ENCODE results near the gene PDS5B.
"Not testable (repeated sequence)": the region's sequence is repeated elsewhere in the genome, so short reads cannot be mapped to it uniquely, and the experiment has no call there.

The PDS5B gene

DNA sequence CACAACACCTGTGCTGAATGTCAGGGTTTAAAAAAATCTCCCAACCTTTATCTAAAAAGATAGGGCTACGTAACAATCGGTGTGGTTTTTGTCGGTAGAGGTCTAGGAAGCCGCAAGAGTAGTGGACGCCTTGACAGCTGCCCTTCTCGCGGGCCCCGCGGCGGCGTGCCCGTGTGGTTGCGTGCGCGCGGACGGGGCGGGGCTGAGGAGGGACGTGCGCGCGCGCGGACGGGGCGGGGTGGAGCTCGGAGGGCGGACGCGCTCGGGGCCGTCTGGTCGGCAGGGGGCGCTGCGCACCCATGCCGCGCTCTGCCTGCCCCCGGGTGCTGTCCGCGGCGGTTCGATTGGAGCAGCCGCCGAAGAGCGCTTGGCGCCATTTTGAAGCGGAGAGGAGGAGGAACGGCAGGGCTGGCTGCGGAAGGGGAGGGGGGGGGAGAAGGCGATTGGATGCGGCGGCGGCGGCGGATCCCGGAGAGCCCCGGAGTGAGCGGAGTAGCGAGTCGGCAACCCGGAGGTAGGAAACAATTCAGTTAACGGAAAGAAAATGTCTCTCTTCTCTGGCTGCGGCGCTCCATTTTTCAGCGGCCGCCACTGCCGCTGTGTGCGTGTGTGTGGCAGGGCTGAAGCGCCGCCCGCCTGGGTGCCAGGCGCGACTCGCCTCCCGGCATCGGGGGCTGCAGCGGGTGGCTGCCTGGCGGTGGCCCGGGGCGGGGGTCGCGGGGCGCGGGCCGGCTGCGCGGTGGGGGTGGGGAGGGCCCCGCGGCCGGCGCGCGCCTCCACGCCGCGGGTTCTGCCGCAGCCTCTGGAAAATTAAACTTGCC, at the start of gene PDS5B:
PDS5B (plus strand) TSS at position 373 of the 821 bp plus-strand sequence. CDS start 62,321 bp downstream, outside the sequence.
- peak; percentile 94 for DNase-seq

DNA sequence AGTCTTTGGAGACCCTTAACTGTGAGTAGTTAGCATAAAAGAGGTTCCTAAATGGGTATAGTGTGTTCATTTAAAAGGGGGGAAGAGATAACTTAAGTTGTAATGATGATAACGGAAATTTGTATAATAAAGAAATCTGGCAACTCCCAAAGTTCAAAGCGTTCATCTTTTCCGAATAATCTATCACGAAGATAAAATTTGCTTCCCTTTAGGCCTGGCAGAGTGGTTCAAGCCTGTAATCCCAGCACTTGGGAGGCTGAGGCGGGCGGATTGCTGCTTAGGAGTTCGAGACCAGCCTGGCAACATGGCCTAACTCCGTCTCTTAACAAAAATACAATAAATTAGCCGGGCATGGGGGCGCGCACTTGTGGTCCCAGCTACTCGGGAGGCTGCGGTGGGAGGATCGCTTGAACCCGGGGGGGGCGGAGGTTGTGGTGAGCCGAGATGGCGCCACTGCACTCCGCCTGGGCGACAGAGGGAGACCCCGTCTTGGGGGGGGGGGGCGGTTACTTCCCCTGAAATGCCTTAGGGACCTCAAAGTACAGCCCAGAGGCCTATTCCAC, 48.6 kb upstream of the PDS5B start:
- peak; percentile 35 for DNase-seq

- no peak for DNase-seq
Observed at GRCh38 chr13:32538143-32538620, 48.1 kb upstream of the PDS5B start.

DNA sequence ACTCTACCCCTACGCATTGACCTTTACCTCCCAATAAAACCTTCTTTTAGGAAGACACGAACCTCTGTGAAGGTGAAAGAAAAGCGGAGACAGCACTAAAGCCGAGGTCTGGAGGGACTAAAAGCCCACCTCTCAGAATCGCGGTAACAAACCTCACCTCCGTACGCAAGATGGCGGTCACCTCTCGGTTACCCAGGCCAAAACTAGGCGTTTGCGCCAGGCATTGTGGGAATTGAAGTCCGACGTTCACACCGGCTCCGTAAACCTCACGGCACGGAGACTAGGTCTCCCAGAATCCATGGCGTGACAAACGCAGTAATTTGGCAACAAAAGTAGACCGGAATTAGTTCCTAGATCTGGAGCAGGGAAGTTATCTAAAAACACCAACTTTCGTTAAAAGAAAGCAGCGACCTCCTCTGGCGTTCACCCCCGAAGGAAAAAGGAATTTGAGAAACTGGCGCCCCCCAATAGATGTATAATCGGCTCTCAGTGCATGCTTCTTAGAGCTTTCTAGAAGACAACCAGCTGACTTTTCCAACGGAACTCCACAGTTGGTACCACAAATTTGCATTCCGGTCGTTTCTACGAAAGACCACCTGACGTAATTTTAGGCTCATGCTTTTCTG, 47.5 kb upstream of the PDS5B start, which contains the start of gene N4BP2L2:
N4BP2L2 (minus strand) TSS at position 175 of the 626 bp plus-strand sequence. CDS start 1,768 bp downstream, outside the sequence.
- DNase-seq, result peak; percentile 88

DNA sequence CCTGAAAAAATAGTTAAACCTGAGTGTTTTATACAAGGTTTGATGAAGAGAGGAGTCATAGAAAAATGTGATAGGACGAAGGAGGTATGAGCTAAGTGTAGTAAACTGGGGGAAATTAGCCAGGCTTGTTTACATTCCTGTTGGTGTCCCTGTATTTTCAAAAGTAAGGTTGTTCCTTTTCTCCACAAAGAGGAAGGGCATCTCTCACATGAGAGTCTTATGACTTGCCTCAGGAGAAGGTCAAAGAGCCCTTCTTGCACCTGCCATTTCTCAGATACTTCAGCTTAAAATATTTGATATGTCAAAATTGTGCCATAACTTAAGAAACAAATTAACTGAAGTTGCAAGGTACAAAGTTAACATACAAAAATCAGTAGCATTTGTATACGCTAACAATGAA, 44.0 kb upstream of the PDS5B start:
- no peak for DNase-seq

GRCh38 chr13:32545083-32545482, 41.2 kb upstream of the PDS5B start:
- no peak for DNase-seq

GRCh38 chr13:32548837-32549236, 37.4 kb upstream of the PDS5B start:
- DNase-seq, result no peak

DNA sequence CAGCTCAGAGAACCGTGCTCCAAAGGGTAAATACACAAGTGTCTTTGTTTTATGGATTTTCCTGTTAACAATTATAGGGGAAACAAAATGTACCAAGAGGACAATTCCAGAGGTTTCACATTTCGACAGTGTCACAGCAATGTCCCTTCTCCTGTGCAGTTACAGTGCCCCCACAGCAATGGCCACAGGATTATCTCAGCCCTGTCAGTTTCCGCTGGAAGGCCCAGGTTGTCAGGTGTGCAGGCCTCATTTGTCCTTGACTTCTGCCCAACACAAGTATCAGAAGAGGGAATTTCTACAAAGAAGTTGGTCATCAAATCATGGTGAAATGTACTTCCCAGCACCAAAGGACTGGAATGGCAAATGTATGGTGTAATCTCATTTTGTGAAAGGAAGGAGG, 36.5 kb upstream of the PDS5B start:
- no peak for DNase-seq

DNA sequence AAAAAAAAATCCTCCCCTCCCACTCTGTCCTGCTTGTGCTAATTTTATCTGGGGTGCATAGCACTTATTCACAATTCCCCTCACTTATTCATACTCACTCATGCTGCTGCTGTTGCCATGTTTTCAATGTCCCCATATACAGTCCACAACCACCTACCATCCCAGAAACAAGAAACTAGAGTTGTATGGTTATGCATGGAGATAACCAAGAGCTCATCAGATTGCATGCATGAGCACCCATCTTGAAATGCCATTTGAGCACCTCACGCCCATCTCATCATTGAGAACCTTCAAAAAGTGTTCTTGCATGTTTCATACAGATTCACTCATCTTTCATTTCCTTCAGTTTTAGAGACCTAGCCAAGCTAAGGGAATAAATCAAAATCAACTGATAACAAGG, 32.5 kb upstream of the PDS5B start:
- no peak for DNase-seq

- DNase-seq, result no peak
Observed at GRCh38 chr13:32555613-32556012, 30.6 kb upstream of the PDS5B start.

DNA sequence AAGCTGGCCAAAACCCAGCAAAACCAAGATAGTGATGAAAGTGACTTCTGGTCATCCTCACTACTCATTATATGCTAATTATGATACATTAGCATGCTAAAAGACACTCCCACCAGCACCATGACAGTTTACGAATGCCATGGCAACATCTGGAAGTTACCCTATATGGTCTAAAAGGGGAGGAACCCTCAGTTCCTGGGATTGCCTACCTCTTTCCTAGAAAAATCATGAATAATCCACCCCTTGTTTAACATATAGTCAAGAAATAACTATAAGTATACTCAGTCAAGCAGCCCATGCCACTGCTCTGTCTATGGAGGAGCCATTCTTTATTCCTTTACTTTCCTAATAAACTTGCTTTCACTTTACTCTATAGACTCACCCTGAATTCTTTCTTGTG, 25.4 kb upstream of the PDS5B start:
- not testable (repeated sequence) for DNase-seq

GRCh38 chr13:32575687-32576086, 10.6 kb upstream of the PDS5B start:
- not testable (repeated sequence) for DNase-seq

- no peak for DNase-seq
Observed at GRCh38 chr13:32577032-32577431, 9.2 kb upstream of the PDS5B start.

DNA sequence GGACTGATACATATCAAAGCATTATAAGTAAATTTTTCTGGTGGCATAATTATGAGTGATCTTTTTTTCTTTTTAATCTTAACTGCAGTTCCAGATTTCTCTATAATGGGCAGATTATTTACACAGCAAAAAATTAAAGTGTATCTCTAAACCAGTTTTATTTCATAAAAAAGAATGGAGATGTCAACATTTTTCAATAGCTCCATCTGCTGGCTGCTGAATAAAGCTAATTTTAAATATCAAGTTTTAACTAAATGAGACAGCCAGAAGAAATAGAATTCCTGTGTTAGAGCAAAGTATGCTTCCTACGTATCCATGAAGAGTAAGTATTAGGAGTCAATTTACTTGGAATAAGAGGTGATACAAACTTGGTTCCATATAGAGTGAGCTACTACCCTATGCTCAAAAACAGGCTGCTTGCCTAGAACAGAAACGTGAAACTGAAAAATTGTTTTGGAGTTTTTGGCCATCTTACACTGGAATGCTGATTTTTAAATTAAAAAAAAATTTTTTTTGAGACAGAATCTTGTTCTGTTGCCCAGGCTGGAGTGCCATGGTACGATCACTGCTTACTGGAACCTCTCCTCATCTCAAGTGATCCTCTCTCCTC, 5.0 kb upstream of the PDS5B start:
- no peak for DNase-seq

DNA sequence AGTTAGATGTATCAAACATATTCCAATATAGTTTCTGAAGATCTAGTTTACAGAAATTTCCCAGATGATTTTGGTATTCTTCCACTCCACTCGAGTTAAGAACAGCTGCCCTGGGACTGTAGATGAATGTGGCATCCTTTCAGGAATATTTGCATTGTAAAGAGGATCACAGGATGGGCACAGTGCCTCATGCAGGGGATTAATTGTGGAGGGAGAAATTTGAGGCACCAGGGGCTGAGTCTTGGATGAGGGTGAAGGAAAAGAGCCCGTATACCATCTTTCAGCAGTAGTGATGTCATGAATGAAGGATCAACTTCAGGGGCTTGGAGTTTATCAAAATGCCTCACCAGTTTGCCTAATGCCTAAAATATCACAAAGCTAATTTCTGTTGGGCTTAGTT, 4.0 kb upstream of the PDS5B start:
- no peak for DNase-seq

DNA sequence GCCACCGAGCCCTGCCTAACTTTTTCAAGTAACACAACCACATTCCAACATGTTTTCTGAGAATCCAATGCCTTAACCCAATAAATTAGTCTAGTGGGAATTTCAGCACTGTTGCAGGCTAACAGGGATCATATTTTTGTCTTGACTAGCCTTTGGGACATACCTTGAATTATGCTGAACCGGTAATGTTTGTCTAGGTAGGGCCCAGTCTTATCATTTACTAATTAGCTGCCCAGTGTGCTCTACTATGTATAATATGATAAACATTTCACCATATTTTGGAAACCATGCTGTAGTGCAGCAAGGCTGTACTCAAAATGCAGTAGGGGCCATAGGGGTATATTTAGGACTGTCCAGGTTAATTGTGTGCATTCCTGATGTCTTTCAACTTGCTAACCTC, 3.3 kb upstream of the PDS5B start:
- no peak for DNase-seq

GRCh38 chr13:32585550-32586079, 637 bp upstream of the PDS5B start:
- DNase-seq, result no peak

DNA sequence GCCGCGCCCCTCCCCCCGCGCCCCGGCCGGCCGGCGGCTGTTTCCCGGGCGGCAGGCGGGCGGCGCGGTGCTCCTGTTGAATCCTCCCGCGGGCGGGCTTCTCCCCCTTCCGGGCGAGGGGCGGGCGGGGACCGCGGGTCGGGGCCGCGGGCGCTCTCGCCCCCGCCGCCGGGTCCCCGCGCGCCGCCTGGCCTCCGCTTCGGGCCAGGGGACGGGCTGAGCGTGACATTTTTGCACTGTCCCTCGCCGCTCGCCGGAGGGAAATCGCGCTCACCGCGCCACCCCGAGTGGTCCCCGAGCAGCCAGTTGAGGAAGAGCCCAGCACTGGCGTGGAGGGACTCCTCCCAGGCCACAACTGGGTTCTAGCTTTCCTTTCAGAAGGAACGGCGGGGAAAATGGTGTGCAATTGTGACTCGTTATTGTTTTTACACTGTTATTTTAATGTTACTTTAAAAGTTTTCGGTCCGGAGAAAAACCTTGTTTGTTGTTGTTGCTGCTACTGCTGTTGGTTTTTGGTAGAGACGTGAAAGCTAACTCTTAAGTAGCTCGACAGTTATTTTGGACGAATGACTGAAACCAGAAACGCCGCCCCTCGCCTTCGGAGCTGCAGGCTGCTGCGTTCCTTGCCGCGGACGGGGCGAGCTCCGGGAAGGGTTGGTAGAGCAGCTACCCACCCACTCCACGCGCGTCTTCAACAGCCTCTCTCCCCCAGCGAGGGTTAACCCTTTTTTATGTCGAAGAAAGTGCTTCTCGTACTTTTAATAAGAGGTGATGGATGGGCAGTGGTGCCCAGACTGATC, 959 bp downstream of the PDS5B start:
- peak; percentile 60 for DNase-seq

DNA sequence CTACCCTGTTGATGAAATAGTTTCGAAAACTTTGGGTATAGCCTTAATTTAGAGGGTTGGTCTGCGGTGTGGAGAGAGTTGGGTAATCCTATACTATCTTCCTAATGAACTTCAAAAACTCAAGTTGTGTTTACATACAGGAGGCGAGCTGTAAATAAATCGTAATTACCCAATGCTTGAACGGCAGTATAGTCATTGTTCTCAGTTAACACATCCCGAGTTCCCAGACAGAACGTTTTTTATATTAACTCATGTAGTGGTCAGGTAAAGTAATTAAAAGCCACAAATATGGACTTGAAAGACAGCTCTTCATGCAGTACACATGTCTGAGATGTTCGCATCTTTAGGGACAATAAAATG, 1.5 kb downstream of the PDS5B start:
- no peak for DNase-seq

GRCh38 chr13:32588736-32589135, 2.5 kb downstream of the PDS5B start:
- DNase-seq, result no peak

GRCh38 chr13:32589471-32589870, 3.2 kb downstream of the PDS5B start:
- DNase-seq, result no peak

DNA sequence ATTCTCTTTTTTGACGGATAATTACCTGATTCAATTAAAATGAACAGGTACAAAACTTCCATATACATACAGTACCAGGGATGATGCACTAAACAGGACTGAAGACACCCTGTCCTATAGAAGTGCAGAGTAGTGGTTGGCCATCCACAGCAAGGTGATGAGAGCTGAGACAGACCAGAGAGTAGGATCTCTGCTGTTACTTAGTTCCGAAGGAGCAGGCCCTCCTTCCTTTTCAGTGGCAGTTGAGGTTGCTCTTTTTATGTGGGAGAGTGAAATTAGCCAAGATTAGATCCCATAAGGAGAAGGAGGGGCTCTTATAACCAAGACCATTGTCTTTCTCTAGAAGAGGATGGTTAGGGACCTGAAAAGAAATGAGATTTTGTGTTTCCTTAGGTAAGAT, 4.0 kb downstream of the PDS5B start:
- no peak for DNase-seq

Measured in activated CD8-positive, alpha-beta memory T cell treated with anti-CD3 and anti-CD28 coated beads, Interleukin-2, amount 50 U/mL, for 4 hours (primary cell).